Panc1 (cell line): ENCODE data around the gene CCDC187. TPM values are rescaled to one million over a fixed set of nuclear protein-coding genes. Genes with fewer than 3 reads are reported as not detected.

Experiments used
- ATAC-seq: fragments of 200-7000 bp; cut with Tn5 transposase; 2 replicates; pipeline ENCODE4 v1.9.1; 2020; ENCODE audit warnings: mild to moderate bottlenecking, moderate library complexity
- BruUV-seq: library from RNA; stranded (reverse); fragments of 400-500 nt; replicated peaks from 2 replicates; lab custom pipeline; 2021; lab: Mats Ljungman, UMichigan
- CTCF ChIA-PET: fragments of 300-600 bp; sonication (Branson Sonifier 250); formaldehyde crosslinking; loops from one replicate; lab custom pipeline; 2022; ENCODE audit warnings: antibody characterized with exemption; lab: Charles Lee
- POLR2A ChIA-PET: fragments of 300-600 bp; sonication (Branson Sonifier 250); formaldehyde crosslinking; loops from one replicate; lab custom pipeline; 2022; ENCODE audit warnings: antibody characterized with exemption; lab: Charles Lee
- DNase-seq: peaks from one replicate; pipeline ENCODE4 v3.0.0-alpha.2; 2010; ENCODE audit warnings: low read depth, low spot score
- H3K27ac ChIP-seq: 2 replicates; pipeline ENCODE4 v1.5.1; 2011; ENCODE audit warnings: mild to moderate bottlenecking, low read length, inconsistent platforms
- H3K27me3 ChIP-seq: fragments of 200-500 bp; sonication (Bioruptor generic); 2 replicates; pipeline ENCODE4 v1.6.0; 2014; ENCODE audit warnings: low read length, inconsistent platforms; ENCODE audit not compliant: control insufficient read depth, insufficient read depth
- H3K36me3 ChIP-seq: fragments of 200-500 bp; sonication (Bioruptor generic); 2 replicates; pipeline ENCODE4 v1.5.1; 2014; ENCODE audit warnings: inconsistent platforms, mild to moderate bottlenecking, low read length, moderate library complexity; ENCODE audit not compliant: control insufficient read depth, insufficient read depth
- H3K4me1 ChIP-seq: 2 replicates; pipeline ENCODE4 v1.5.1; 2011; ENCODE audit warnings: inconsistent platforms, mild to moderate bottlenecking, low read length, moderate library complexity; ENCODE audit not compliant: control insufficient read depth, insufficient read depth
- H3K4me3 ChIP-seq, 2 experiments: 2 replicates each; pipeline ENCODE4 v1.5.1; 2011 to 2012; ENCODE audit warnings: low read depth in 2 of 2, low read length in 2 of 2, mild to moderate bottlenecking in 2 of 2, inconsistent platforms in 1 of 2, moderate library complexity in 1 of 2
- H3K9me3 ChIP-seq: fragments of 200-500 bp; sonication (Bioruptor generic); 2 replicates; pipeline ENCODE4 v1.5.1; 2014; ENCODE audit warnings: low read depth, mild to moderate bottlenecking, inconsistent platforms, low read length, moderate library complexity; ENCODE audit not compliant: control insufficient read depth, insufficient read depth
- POLR2AphosphoS5 ChIP-seq: IDR thresholded peaks from 2 replicates; pipeline ENCODE4 v1.6.1; 2012; ENCODE audit warnings: mild to moderate bottlenecking, low read depth, low read length, moderate library complexity
- SIN3A ChIP-seq: IDR thresholded peaks from 2 replicates; pipeline ENCODE4 v1.6.1; 2012; ENCODE audit warnings: low read depth, mild to moderate bottlenecking, low read length, moderate library complexity, borderline replicate concordance; ENCODE audit not compliant: insufficient read depth
- TCF7L2 ChIP-seq: IDR thresholded peaks from 2 replicates; pipeline ENCODE4 v1.6.1; 2011; ENCODE audit warnings: mild to moderate bottlenecking, low read depth, low read length, inconsistent platforms
- in situ Hi-C: cut with HindIII; loops from 2 replicates; pipeline ENCODE4 v1.10.0; 2016; ENCODE audit warnings: low sequenced_read_pairs, low pct_unique_long_range_greater_than_20kb
- intact Hi-C: fragments of 100-400 bp; cut with micrococcal nuclease; formaldehyde crosslinking; loops from one replicate; pipeline ENCODE4 v1.10.0; 2022; ENCODE audit not compliant: unreplicated experiment
- total RNA-seq: library from RNA; stranded (reverse); gene quantifications from one replicate; pipeline ENCODE4 v1.2.1, GENCODE V29; 2021; ENCODE audit not compliant: unreplicated experiment
- TF ChIP-seq, protein P1 (sequence below), 2 experiments: IDR thresholded peaks; 2 replicates each; pipeline ENCODE4 v1.6.1; 2011 to 2012; ENCODE audit warnings: low read depth in 2 of 2, control low read depth in 1 of 2, low read length in 1 of 2, mild to moderate bottlenecking in 1 of 2, moderate library complexity in 1 of 2; ENCODE audit not compliant: insufficient read depth in 1 of 2
- TF ChIP-seq, protein P2 (sequence below): fragments of 450-650 bp; IDR thresholded peaks from 2 replicates; pipeline ENCODE4 v1.5.1; 2017; ENCODE audit warnings: mild to moderate bottlenecking

Gene CCDC187
- total RNA-seq, 1 experiment from 2014 or later, result not detected

GRCh38 chr9:136341042-136341655, 37.3 kb upstream of the CCDC187 start:
- no peaks in the 10 kb centered on the region for H3K27me3 ChIP-seq
- H3K4me3 ChIP-seq, result no peak overlapping the region
- no peak overlapping the region for H3K27ac ChIP-seq
- BruUV-seq, result no TSS peak
- no peak for DNase-seq
- ChIA-PET CTCF (no interaction called here), POLR2A (no interaction called here)
- intact Hi-C loops, result no loop called here
- TF ChIP-seq SIN3A (no peak), TCF7L2 (no peak), POLR2AphosphoS5 (no peak)
- peaks cover 3% of the 10 kb centered on the region for H3K4me1 ChIP-seq
- no peak for ATAC-seq
- no peaks in the 10 kb centered on the region for H3K9me3 ChIP-seq
- no peaks in the 10 kb centered on the region for H3K36me3 ChIP-seq
- in situ Hi-C loops, result no loop called here

GRCh38 chr9:136340356-136341041, 36.6 kb upstream of the CCDC187 start:
- CTCF ChIA-PET, result interaction anchor here (1.0 kb wide), 1 partner anchor 60 kb away, joined by 3 read pairs; no protein-coding TSS in a partner anchor

More at GRCh38 chr9:136340356-136341041, 36.6 kb upstream of the CCDC187 start:
- DNase-seq, result no peak
- no peak for ATAC-seq
- H3K36me3 ChIP-seq, result no peaks in the 10 kb centered on the region
- in situ Hi-C loops (no loop called here), intact Hi-C loops (no loop called here)
- H3K4me3 ChIP-seq, result no peak overlapping the region
- POLR2A ChIA-PET, result no interaction called here
- no TSS peak for BruUV-seq
- no peaks in the 10 kb centered on the region for H3K27me3 ChIP-seq
- H3K9me3 ChIP-seq, result no peaks in the 10 kb centered on the region
- TF ChIP-seq, protein P1, sequence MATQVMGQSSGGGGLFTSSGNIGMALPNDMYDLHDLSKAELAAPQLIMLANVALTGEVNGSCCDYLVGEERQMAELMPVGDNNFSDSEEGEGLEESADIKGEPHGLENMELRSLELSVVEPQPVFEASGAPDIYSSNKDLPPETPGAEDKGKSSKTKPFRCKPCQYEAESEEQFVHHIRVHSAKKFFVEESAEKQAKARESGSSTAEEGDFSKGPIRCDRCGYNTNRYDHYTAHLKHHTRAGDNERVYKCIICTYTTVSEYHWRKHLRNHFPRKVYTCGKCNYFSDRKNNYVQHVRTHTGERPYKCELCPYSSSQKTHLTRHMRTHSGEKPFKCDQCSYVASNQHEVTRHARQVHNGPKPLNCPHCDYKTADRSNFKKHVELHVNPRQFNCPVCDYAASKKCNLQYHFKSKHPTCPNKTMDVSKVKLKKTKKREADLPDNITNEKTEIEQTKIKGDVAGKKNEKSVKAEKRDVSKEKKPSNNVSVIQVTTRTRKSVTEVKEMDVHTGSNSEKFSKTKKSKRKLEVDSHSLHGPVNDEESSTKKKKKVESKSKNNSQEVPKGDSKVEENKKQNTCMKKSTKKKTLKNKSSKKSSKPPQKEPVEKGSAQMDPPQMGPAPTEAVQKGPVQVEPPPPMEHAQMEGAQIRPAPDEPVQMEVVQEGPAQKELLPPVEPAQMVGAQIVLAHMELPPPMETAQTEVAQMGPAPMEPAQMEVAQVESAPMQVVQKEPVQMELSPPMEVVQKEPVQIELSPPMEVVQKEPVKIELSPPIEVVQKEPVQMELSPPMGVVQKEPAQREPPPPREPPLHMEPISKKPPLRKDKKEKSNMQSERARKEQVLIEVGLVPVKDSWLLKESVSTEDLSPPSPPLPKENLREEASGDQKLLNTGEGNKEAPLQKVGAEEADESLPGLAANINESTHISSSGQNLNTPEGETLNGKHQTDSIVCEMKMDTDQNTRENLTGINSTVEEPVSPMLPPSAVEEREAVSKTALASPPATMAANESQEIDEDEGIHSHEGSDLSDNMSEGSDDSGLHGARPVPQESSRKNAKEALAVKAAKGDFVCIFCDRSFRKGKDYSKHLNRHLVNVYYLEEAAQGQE (IDR thresholded peaks at IDR 0.05; ENCODE audit: insufficient read depth in 1 of 2, low read depth in 2 of 2, low read length in 1 of 2), result no peak
- TF ChIP-seq TCF7L2, result no peak
- TF ChIP-seq, protein P2, sequence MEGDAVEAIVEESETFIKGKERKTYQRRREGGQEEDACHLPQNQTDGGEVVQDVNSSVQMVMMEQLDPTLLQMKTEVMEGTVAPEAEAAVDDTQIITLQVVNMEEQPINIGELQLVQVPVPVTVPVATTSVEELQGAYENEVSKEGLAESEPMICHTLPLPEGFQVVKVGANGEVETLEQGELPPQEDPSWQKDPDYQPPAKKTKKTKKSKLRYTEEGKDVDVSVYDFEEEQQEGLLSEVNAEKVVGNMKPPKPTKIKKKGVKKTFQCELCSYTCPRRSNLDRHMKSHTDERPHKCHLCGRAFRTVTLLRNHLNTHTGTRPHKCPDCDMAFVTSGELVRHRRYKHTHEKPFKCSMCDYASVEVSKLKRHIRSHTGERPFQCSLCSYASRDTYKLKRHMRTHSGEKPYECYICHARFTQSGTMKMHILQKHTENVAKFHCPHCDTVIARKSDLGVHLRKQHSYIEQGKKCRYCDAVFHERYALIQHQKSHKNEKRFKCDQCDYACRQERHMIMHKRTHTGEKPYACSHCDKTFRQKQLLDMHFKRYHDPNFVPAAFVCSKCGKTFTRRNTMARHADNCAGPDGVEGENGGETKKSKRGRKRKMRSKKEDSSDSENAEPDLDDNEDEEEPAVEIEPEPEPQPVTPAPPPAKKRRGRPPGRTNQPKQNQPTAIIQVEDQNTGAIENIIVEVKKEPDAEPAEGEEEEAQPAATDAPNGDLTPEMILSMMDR, result no peak
- TF ChIP-seq POLR2AphosphoS5, result no peak
- TF ChIP-seq SIN3A, result no peak
- H3K4me1 ChIP-seq, result no peaks in the 10 kb centered on the region; the same call in 1 of the 2 replicates
- H3K27ac ChIP-seq, result no peak overlapping the region
